ENCODE results near the gene USP25. TPM values are rescaled to one million over a fixed set of nuclear protein-coding genes. Genes with fewer than 3 reads are reported as not detected.

Gene USP25
- total and polyA plus RNA-seq, 9 of the 15 experiments (the other 6 are each of a cell fraction or from before 2014, with no cell fraction given) = 7.8 to 44.9 (median 31.4) TPM

GRCh38 chr21:15809065-15809464, 79.3 kb downstream of the USP25 start:
- no peak overlapping the region for H2AFZ ChIP-seq (ENCODE audit: low read depth, low read length)
- FAIRE-seq (no peak), DNase-seq (ENCODE audit: extremely low read depth in 1 of 4, low spot score in 3 of 4) (no peak), ATAC-seq (no peak)
- H3K4me2 ChIP-seq (ENCODE audit: insufficient read depth, low read length) = no peak overlapping the region
- H3K27ac ChIP-seq (ENCODE audit: extremely low read depth, low read depth, low read length) = no peak overlapping the region
- no peaks in the 10 kb centered on the region for H4K20me1 ChIP-seq (replicated peaks; ENCODE audit: control insufficient read depth, insufficient read depth, low read length)
- WGBS (ENCODE audit: insufficient coverage, low coverage, missing lambda C conversion rate) = 94% methylated on average over 7 of the region's 7 CpGs
- ChIA-PET CTCF (ENCODE audit: low intra/inter-chr PET ratio) (no interaction called here), POLR2A (no interaction called here)
- peaks cover 10% of the 10 kb centered on the region; the same call in 1 of the 3 replicates for H3K79me2 ChIP-seq (ENCODE audit: control insufficient read depth, insufficient read depth, low read length)
- no peaks in the 10 kb centered on the region for H3K4me1 ChIP-seq (replicated peaks in 1 of 2; ENCODE audit: control insufficient read depth in 2 of 2, insufficient read depth in 2 of 2, low read length in 2 of 2)
- no peak overlapping the region for H3K4me3 ChIP-seq
- H3K27me3 ChIP-seq (ENCODE audit: control insufficient read depth in 2 of 2, insufficient read depth in 2 of 2, low read length in 2 of 2) = no peaks in the 10 kb centered on the region
- intact Hi-C loops (cut with micrococcal nuclease) (no loop called here), in situ Hi-C loops (cut with MboI) (no loop called here)
- no peak overlapping the region for H3K9ac ChIP-seq (ENCODE audit: insufficient read depth in 1 of 2, low read depth in 2 of 2, low read length in 2 of 2)
- no peaks in the 10 kb centered on the region for H3K9me1 ChIP-seq (ENCODE audit: control insufficient read depth, insufficient read depth, low read length)
- H3K36me3 ChIP-seq (ENCODE audit: control insufficient read depth, insufficient read depth, low read length) = peaks cover 61% of the 10 kb centered on the region; the same call in 2 of the 3 replicates
- H3K9me3 ChIP-seq (replicated peaks; ENCODE audit: control insufficient read depth, insufficient read depth, low read depth, low read length) = no peaks in the 10 kb centered on the region; the same call in 1 of the 2 replicates
- BruUV-seq (replicated peaks) = no TSS peak
- TF ChIP-seq FOXP1 (CRISPR knock-in tag; IDR thresholded peaks at IDR 0.05) (no peak), TRIM25 (IDR thresholded peaks at IDR 0.05; ENCODE audit: borderline replicate concordance) (no peak), E2F1 (CRISPR knock-in tag; IDR thresholded peaks at IDR 0.05) (no peak), ZNF23 (CRISPR knock-in tag; IDR thresholded peaks at IDR 0.05) (no peak), RFX5 (IDR thresholded peaks at IDR 0.05; ENCODE audit: low read depth, low read length) (no peak), CEBPZ (IDR thresholded peaks at IDR 0.05; ENCODE audit: borderline replicate concordance, low read depth, low read length) (no peak), ERF (CRISPR knock-in tag; IDR thresholded peaks at IDR 0.05) (no peak), MAFG (tag; conservative IDR thresholded peaks at IDR 0.05) (no peak), ZHX1 (conservative IDR thresholded peaks at IDR 0.05; ENCODE audit: low read length) (no peak), MTF1 (CRISPR knock-in tag; IDR thresholded peaks at IDR 0.05; ENCODE audit: borderline replicate concordance) (no peak), ZBTB2 (IDR thresholded peaks at IDR 0.05) (no peak), SMAD4 (CRISPR knock-in tag; conservative IDR thresholded peaks at IDR 0.05) (no peak)
